Pancreas (tissue), 10 donors: ENCODE results near the gene PLXDC1. TPM values are rescaled to one million over a fixed set of nuclear protein-coding genes. Genes with fewer than 3 reads are reported as not detected.

ENCODE experiments used
- ATAC-seq, 4 donors: fragments of 200-7000 bp; cut with Tn5 transposase; one replicate each; pipeline versions ENCODE4 v1.8.0 to v1.9.1; 2020; ENCODE audit warnings: mild to moderate bottlenecking in 4 of 4, moderate library complexity in 4 of 4
- DNase-seq, 6 donors: peaks; one replicate each; pipeline ENCODE4 v3.0.0-alpha.2; 2020
- FAIRE-seq: peaks from 2 replicates; lab custom pipeline; 2012; peaks lifted over from hg19 to GRCh38; lab: Jason Lieb, UNC
- H3K27ac ChIP-seq, 4 donors: fragments of 200-600 bp; sonication (generic); 1 replicate in 3 of 4; 2 replicates in 1 of 4; pipeline versions ENCODE4 v1.5.0 to v1.8.0; 2020
- H3K27me3 ChIP-seq, 4 donors: fragments of 200-600 bp; one replicate each; pipeline ENCODE4 v1.8.0; 2021
- H3K36me3 ChIP-seq, 3 donors: fragments of 200-600 bp; sonication (generic) in 1 of 3; one replicate each; pipeline versions ENCODE4 v1.5.0 to v1.8.0; 2020 to 2021
- H3K4me1 ChIP-seq, 3 donors: fragments of 200-600 bp; one replicate each; pipeline ENCODE4 v1.8.0; 2021
- H3K4me3 ChIP-seq, 4 donors: fragments of 200-600 bp; sonication (generic) in 2 of 4; one replicate each; pipeline versions ENCODE4 v1.5.0 to v1.8.0; 2020 to 2021
- H3K9me3 ChIP-seq, 4 donors: fragments of 200-600 bp; one replicate each; pipeline ENCODE4 v1.8.0; 2021
- CTCF ChIP-seq, 4 donors: fragments of 200-600 bp; sonication (generic) in 3 of 4; IDR thresholded peaks; one replicate each; pipeline versions ENCODE4 v1.5.0 to v1.8.0; 2021; ENCODE audit warnings: antibody characterized with exemption in 4 of 4
- WGBS, 2 donors: extraction: QIAGEN DNeasy Blood & Tissue Kit; methylation state at CpG; one replicate each; pipeline ENCODE4 v1.1.7; 2013; 5-methylcytosine and 5-hydroxymethylcytosine counted together
- intact Hi-C, 3 donors: fragments of 100-400 bp; cut with DNase I; formaldehyde crosslinking; loops; one replicate each; pipeline versions ENCODE4 v1.11.1 to v1.14.2; 2022
- polyA plus RNA-seq, 2 donors: library from polyadenylated mRNA; stranded (reverse); fragments of 200-250 nt; gene quantifications; one replicate each; pipeline ENCODE4 v1.2.3, GENCODE V29; 2013
- total RNA-seq, 6 donors: library from RNA; stranded (reverse); fragmentation: NEBNext Ultra II Directional in 4 of 6; extraction: Animal tissue kit (Norgen Biotek cat#: 25700) in 4 of 6; gene quantifications; one replicate each; pipeline versions ENCODE4 v1.2.1 to v1.2.4, GENCODE V29; 2021 to 2023
- donor health status: healthy with polysubstance abuse.
- donor health status: DM: no; HTN: no; CAD: no; lungs with moderate emphysema.
- donor health status: DM: no; HTN: no; CAD: no.
- donor health status: control.
- donor health status: control.
- donor health status: Bipolar disorder and iron deficiency.
- donor health status: DM: yes; HTN: yes; CAD: no.
- donor health status: DM: no; HTN: no; CAD: no.
- donor health status: DM: no; HTN: no; CAD: no.
- donor health status: DM: yes; HTN: yes; CAD: no.

PLXDC1 gene
- total and polyA plus RNA-seq, 8 donors, result 0.88 to 5.6 (median 1.9) TPM

GRCh38 chr17:39118674-39119419, 32.6 kb downstream of the PLXDC1 start:
- Histone ChIP-seq H3K4me1 (no peaks in the 10 kb centered on the region), H3K9me3 (no peaks in the 10 kb centered on the region), H3K36me3 (no peaks in the 10 kb centered on the region), H3K4me3 (no peak overlapping the region), H3K27me3 (no peaks in the 10 kb centered on the region), H3K27ac (no peak overlapping the region)
- WGBS, 2 donors, result 87 to 90% methylated on average over 5 of the region's 5 CpGs
- ATAC-seq (peak in 2 of 4 donors; percentile 23 to 74), FAIRE-seq (no peak), DNase-seq (no peak)
- intact Hi-C loops, result no loop called here
- no peak for TF ChIP-seq CTCF (IDR thresholded peaks at IDR 0.05)

- intact Hi-C loops, result no loop called here
- no peak for DNase-seq
- H3K4me3 ChIP-seq, result no peak overlapping the region
- H3K27me3 ChIP-seq, result no peaks in the 10 kb centered on the region
- no peaks in the 10 kb centered on the region for H3K4me1 ChIP-seq
- no peaks in the 10 kb centered on the region for H3K9me3 ChIP-seq
- WGBS, 2 donors, result 57 to 96% methylated on average over 3 of the region's 3 CpGs
- no peaks in the 10 kb centered on the region for H3K36me3 ChIP-seq
- H3K27ac ChIP-seq, result no peak overlapping the region
- no peak for ATAC-seq
- FAIRE-seq, result no peak
- no peak for TF ChIP-seq CTCF (IDR thresholded peaks at IDR 0.05)
Measured at GRCh38 chr17:39116224-39116623, 35.2 kb downstream of the PLXDC1 start.

- WGBS, 2 donors, result 55 to 61% methylated on average over 5 of the region's 5 CpGs
- Histone ChIP-seq H3K4me3 (no peak overlapping the region), H3K27ac (no peak overlapping the region), H3K36me3 (no peaks in the 10 kb centered on the region), H3K27me3 (no peaks in the 10 kb centered on the region), H3K9me3 (no peaks in the 10 kb centered on the region), H3K4me1 (peaks cover 0 to 8% (median 3%) of the 10 kb centered on the region in 3 donors)
- no peak for FAIRE-seq
- TF ChIP-seq CTCF (IDR thresholded peaks at IDR 0.05), result no peak
- DNase-seq, result peak in 1 of 6 donors; percentile 33
- intact Hi-C loops, result no loop called here
- ATAC-seq, result no peak
Measured at GRCh38 chr17:39115135-39115534, 36.3 kb downstream of the PLXDC1 start.

GRCh38 chr17:39114723-39115122, 36.7 kb downstream of the PLXDC1 start:
- no peaks in the 10 kb centered on the region for H3K9me3 ChIP-seq
- no peak for TF ChIP-seq CTCF (IDR thresholded peaks at IDR 0.05)
- no peaks in the 10 kb centered on the region for H3K36me3 ChIP-seq
- peaks cover 0 to 8% (median 6%) of the 10 kb centered on the region in 3 donors for H3K4me1 ChIP-seq
- H3K4me3 ChIP-seq, result no peak overlapping the region
- intact Hi-C loops, result no loop called here
- no peak overlapping the region for H3K27ac ChIP-seq
- no peak for DNase-seq
- no peaks in the 10 kb centered on the region for H3K27me3 ChIP-seq
- WGBS, 2 donors, result 90 to 93% methylated on average over 14 of the region's 14 CpGs
- ATAC-seq, result no peak
- FAIRE-seq, result no peak

GRCh38 chr17:39113871-39114270, 37.6 kb downstream of the PLXDC1 start:
- Histone ChIP-seq H3K4me3 (no peak overlapping the region), H3K9me3 (no peaks in the 10 kb centered on the region), H3K27ac (no peak overlapping the region), H3K27me3 (no peaks in the 10 kb centered on the region), H3K4me1 (peaks cover 0 to 8% (median 6%) of the 10 kb centered on the region in 3 donors), H3K36me3 (no peaks in the 10 kb centered on the region)
- ATAC-seq (no peak), DNase-seq (no peak), FAIRE-seq (no peak)
- WGBS, 2 donors, result 88 to 92% methylated on average over 2 of the region's 2 CpGs
- intact Hi-C loops, result no loop called here
- no peak for TF ChIP-seq CTCF (IDR thresholded peaks at IDR 0.05)
